Osteocyte (in vitro differentiated cells): ENCODE measurements around the gene PCDHGA5. TPM values are rescaled to one million over a fixed set of nuclear protein-coding genes. Genes with fewer than 3 reads are reported as not detected.
"Not testable (repeated sequence)": the region's sequence is repeated elsewhere in the genome, so short reads cannot be mapped to it uniquely, and the experiment has no call there.

Source experiments
- DNase-seq: peaks from one replicate; pipeline ENCODE4 v3.0.0; 2021; ENCODE audit warnings: mixed read lengths; ENCODE audit not compliant: unreplicated experiment; ENCODE audit errors: extremely low spot score
- H3K27ac Mint-ChIP-seq: one replicate; pipeline ENCODE4 v1.8.0; 2021; ENCODE audit warnings: mild to moderate bottlenecking, mixed read lengths; ENCODE audit not compliant: unreplicated experiment
- H3K27me3 Mint-ChIP-seq: one replicate; pipeline ENCODE4 v1.8.0; 2021; ENCODE audit warnings: mixed read lengths; ENCODE audit not compliant: unreplicated experiment
- H3K36me3 Mint-ChIP-seq: one replicate; pipeline ENCODE4 v1.8.0; 2021; ENCODE audit warnings: mixed read lengths; ENCODE audit not compliant: unreplicated experiment
- H3K4me1 Mint-ChIP-seq: one replicate; pipeline ENCODE4 v1.8.0; 2021; ENCODE audit warnings: mixed read lengths; ENCODE audit not compliant: unreplicated experiment
- H3K4me3 Mint-ChIP-seq: one replicate; pipeline ENCODE4 v1.8.0; 2021; ENCODE audit warnings: mild to moderate bottlenecking, moderate library complexity, mixed read lengths; ENCODE audit not compliant: unreplicated experiment
- H3K9me3 Mint-ChIP-seq: one replicate; pipeline ENCODE4 v1.8.0; 2021; ENCODE audit warnings: mixed read lengths; ENCODE audit not compliant: unreplicated experiment
- CTCF ChIP-seq: fragments of 200-600 bp; sonication (generic); IDR thresholded peaks from 2 replicates; pipeline ENCODE4 v1.5.0; 2021; ENCODE audit warnings: antibody characterized with exemption, mild to moderate bottlenecking, moderate library complexity
- total RNA-seq: library from RNA; stranded (reverse); gene quantifications from 2 replicates; pipeline ENCODE4 v1.2.1, GENCODE V29; 2021

The PCDHGA5 gene
- total RNA-seq, 1 donor from 2014 or later, result 0.13 TPM

DNA sequence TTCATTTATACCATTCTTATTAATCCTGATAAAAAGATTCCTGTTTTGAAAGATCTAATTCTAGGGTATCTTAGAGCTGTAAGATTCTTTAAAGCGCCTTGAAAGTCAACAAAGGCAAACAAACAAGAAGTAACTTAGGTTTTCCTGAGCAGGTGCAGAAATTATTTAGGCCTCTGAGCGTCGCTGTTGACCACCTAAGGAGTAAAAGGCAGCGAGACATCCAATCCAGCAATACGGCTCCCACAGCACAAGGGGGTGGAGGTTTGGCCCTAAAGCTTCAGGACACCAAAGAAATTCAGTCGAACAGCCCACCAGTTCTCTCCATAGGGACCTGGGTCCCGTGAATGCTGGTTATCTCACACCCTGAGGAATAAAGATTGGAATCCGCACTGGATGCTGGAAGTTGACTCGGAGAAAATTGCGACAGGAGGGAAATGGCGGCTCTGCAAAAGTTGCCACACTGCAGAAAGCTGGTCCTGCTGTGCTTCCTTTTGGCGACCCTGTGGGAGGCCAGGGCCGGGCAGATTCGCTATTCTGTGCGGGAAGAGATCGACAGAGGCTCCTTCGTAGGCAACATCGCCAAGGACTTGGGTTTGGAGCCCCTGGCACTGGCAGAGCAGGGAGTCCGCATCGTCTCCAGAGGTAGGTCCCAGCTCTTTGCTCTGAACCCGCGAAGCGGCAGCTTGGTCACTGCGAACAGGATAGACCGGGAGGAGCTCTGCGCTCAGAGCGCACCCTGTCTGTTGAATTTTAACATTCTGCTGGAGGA, 25.2 kb upstream of the PCDHGA5 start, which contains the start of gene PCDHGA2:
Gene PCDHGA2, plus strand, starts transcription at position 223 of the 769 bp plus-strand sequence.
- no peak for DNase-seq
- no peak for TF ChIP-seq CTCF

DNA sequence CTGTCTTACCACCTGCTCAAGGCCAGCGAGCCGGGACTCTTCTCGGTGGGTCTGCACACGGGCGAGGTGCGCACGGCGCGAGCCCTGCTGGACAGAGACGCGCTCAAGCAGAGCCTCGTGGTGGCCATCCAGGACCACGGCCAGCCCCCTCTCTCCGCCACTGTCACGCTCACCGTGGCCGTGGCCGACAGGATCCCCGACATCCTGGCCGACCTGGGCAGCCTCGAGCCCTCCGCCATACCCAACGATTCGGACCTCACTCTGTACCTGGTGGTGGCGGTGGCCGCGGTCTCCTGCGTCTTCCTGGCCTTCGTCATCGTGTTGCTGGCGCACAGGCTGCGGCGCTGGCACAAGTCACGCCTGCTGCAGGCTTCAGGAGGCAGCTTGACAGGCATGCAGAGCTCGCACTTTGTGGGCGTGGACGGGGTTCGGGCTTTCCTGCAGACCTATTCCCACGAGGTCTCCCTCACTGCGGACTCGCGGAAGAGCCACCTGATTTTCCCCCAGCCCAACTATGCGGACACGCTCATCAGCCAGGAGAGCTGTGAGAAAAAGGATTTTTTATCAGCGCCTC, 23.1 kb upstream of the PCDHGA5 start:
- not testable (repeated sequence) for H3K4me1 Mint-ChIP-seq, H3K27ac Mint-ChIP-seq, H3K4me3 Mint-ChIP-seq, DNase-seq, H3K36me3 Mint-ChIP-seq, H3K27me3 Mint-ChIP-seq
- peaks cover 44% of the 10 kb centered on the region for H3K9me3 Mint-ChIP-seq

More for the DNA sequence above, 25.2 kb upstream of the PCDHGA5 start, which contains the start of gene PCDHGA2:
- Mint-ChIP-seq H3K4me3 (no peak within 1 kb of the TSS), H3K9me3 (peaks cover 51% of the 10 kb centered on the region), H3K36me3 (no peaks in the 10 kb centered on the region), H3K27me3 (peaks cover 2% of the 10 kb centered on the region), H3K27ac (no peak within 1 kb of the TSS), H3K4me1 (no peaks in the 10 kb centered on the region)

DNA sequence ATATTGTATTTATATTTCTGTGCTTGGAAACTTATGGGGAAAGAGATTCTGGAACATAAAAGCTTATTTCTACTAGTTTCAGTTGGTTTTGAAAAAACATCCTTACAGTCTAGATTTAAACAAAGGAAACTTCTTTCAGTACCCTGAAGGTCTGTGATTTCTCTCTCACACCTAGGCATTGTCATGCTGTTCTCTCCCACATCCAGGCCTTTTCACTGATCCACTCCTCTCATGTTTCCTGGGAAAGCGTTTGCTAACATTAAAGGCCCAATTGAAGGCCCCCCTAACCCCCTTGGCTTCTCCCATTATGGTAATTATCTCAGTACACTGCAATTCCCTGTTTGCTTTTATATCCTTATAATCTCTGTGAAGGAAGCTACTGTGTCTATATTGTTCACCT, 21.2 kb upstream of the PCDHGA5 start:
- no peaks in the 10 kb centered on the region for H3K27me3 Mint-ChIP-seq
- peaks cover 38% of the 10 kb centered on the region for H3K9me3 Mint-ChIP-seq

DNA sequence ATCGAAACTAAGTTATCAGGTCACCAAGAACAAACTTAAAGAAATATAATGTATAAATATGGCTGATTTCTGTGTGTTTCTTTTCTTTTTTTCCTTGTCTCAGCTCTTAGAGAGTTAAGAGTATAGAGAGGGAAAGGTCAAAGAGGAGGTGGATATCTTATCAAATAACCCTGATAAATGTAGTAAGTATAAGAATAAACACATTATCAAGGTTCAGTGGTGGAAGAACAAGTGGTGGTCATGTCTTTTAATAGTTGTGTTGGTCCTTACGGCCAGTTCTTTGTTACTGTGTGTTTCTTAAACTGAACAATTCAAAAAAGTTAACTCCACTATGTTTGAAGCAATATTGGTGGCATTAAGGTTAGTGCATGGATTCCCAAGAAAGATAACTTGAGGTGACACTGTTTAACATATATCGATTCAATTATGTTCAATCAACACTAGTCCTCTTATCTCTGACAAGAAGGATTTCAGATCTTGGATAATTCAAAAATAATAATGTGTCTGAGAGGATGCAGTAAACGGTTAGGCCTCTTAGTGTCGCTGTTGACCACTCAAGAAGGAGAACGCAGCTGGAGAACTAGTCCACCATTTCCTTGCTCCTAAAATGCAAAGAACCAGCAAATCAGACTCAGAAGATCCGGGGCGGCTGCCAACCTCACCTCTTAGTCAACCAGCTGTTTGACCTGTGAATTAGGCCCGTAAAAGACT, 20.6 kb upstream of the PCDHGA5 start, which contains the start of gene PCDHGA3:
Gene PCDHGA3, plus strand, starts transcription at position 588 of the 711 bp plus-strand sequence. CDS start 205 bp downstream, outside the sequence.
- peaks cover 31% of the 10 kb centered on the region for H3K9me3 Mint-ChIP-seq
- no peak for TF ChIP-seq CTCF
- H3K4me3 Mint-ChIP-seq, result no peak within 1 kb of the TSS
- DNase-seq, result no peak
- no peaks in the 10 kb centered on the region for H3K4me1 Mint-ChIP-seq
- no peak within 1 kb of the TSS for H3K27ac Mint-ChIP-seq
- H3K36me3 Mint-ChIP-seq, result no peaks in the 10 kb centered on the region
- H3K27me3 Mint-ChIP-seq, result no peaks in the 10 kb centered on the region

More for the DNA sequence above, 21.2 kb upstream of the PCDHGA5 start:
- H3K4me3 Mint-ChIP-seq, result no peak overlapping the region
- H3K4me1 Mint-ChIP-seq, result no peaks in the 10 kb centered on the region
- H3K36me3 Mint-ChIP-seq, result no peaks in the 10 kb centered on the region
- no peak for DNase-seq
- no peak overlapping the region for H3K27ac Mint-ChIP-seq
- no peak for TF ChIP-seq CTCF

DNA sequence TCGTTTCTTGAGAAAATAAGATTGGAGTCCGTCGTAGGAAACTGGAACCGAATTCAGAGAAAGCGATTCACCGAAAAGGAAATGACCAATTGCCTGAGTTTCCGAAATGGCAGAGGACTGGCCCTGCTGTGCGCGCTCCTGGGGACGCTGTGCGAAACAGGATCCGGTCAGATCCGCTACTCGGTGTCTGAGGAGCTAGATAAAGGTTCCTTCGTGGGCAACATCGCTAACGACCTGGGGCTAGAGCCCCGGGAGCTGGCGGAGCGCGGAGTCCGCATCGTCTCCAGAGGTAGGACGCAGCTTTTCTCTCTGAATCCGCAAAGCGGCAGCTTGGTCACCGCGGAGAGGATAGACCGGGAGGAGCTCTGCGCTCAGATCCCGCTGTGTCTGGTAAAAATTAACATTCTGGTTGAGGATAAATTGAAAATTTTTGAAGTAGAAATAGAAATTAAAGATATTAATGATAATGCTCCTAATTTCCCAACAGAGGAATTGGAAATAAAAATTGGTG, 20.0 kb upstream of the PCDHGA5 start:
- H3K36me3 Mint-ChIP-seq, result no peaks in the 10 kb centered on the region
- H3K4me3 Mint-ChIP-seq, result no peak overlapping the region
- no peak overlapping the region for H3K27ac Mint-ChIP-seq
- H3K27me3 Mint-ChIP-seq, result no peaks in the 10 kb centered on the region
- peaks cover 30% of the 10 kb centered on the region for H3K9me3 Mint-ChIP-seq
- no peaks in the 10 kb centered on the region for H3K4me1 Mint-ChIP-seq
- TF ChIP-seq CTCF, result no peak
- DNase-seq, result no peak
